Spleen (tissue), 11 donors: ENCODE data around the gene IGLON5. TPM values are rescaled to one million over a fixed set of nuclear protein-coding genes. Genes with fewer than 3 reads are reported as not detected.

Experiments used
- DNase-seq: peaks from one replicate; pipeline ENCODE4 v3.0.0-alpha.2; 2020
- H3K27ac ChIP-seq, 8 donors: fragments of 200-600 bp; sonication (generic) in 7 of 8; 1 replicate in 4 of 8; 2 replicates in 4 of 8; pipeline versions ENCODE4 v1.5.0 to v1.8.0; 2016 to 2021; ENCODE audit warnings: inconsistent platforms in 4 of 8, mild to moderate bottlenecking in 4 of 8, moderate library complexity in 1 of 8
- H3K27me3 ChIP-seq, 7 donors: fragments of 200-600 bp; sonication (generic) in 6 of 7; replicated peaks in 1 of 7; 1 replicate in 4 of 7; 2 replicates in 3 of 7; pipeline versions ENCODE4 v1.5.0 to v1.8.0; 2016 to 2021; ENCODE audit warnings: inconsistent platforms in 3 of 7, mild to moderate bottlenecking in 1 of 7
- H3K36me3 ChIP-seq, 6 donors: fragments of 200-600 bp; sonication (generic) in 5 of 6; 1 replicate in 4 of 6; 2 replicates in 2 of 6; pipeline versions ENCODE4 v1.5.0 to v1.8.0; 2016 to 2021; ENCODE audit warnings: inconsistent platforms in 2 of 6
- H3K4me1 ChIP-seq, 6 donors: fragments of 200-600 bp; sonication (generic) in 5 of 6; 1 replicate in 3 of 6; 2 replicates in 3 of 6; pipeline versions ENCODE4 v1.5.0 to v1.8.0; 2016 to 2021; ENCODE audit warnings: inconsistent platforms in 3 of 6
- H3K4me3 ChIP-seq, 8 donors: fragments of 200-600 bp; sonication (generic) in 7 of 8; 1 replicate in 4 of 8; 2 replicates in 4 of 8; pipeline versions ENCODE4 v1.5.0 to v1.8.0; 2016 to 2021; ENCODE audit warnings: inconsistent platforms in 4 of 8, mild to moderate bottlenecking in 4 of 8, moderate library complexity in 2 of 8
- H3K9me3 ChIP-seq, 8 donors: fragments of 200-600 bp; sonication (generic) in 7 of 8; 1 replicate in 4 of 8; 2 replicates in 4 of 8; pipeline versions ENCODE4 v1.5.0 to v1.8.0; 2016 to 2021; ENCODE audit warnings: inconsistent platforms in 4 of 8
- POLR2A ChIP-seq, 3 donors: fragments of 450-650 bp; IDR thresholded peaks; one replicate each; pipeline ENCODE4 v1.5.1; 2017; ENCODE audit warnings: antibody characterized with exemption in 3 of 3, mild to moderate bottlenecking in 1 of 3
- POLR2AphosphoS5 ChIP-seq, 3 donors: sonication (generic); formaldehyde crosslinking; IDR thresholded peaks; one replicate each; pipeline ENCODE4 v1.5.1; 2017; ENCODE audit warnings: antibody characterized with exemption in 3 of 3
- WGBS, 5 donors: extraction: QIAGEN DNeasy Blood & Tissue Kit in 3 of 5; methylation state at CpG; one replicate each; pipeline versions ENCODE4 v1.1.5 to v1.1.7; 2013 to 2018; 5-methylcytosine and 5-hydroxymethylcytosine counted together
- intact Hi-C: fragments of 100-400 bp; cut with DNase I; formaldehyde crosslinking; loops from one replicate; pipeline ENCODE4 v1.15.0; 2023; ENCODE audit warnings: low total_unique reads
- polyA plus RNA-seq, 3 donors: library from polyadenylated mRNA; stranded (reverse); fragments of 200-250 nt; gene quantifications; one replicate each; pipeline ENCODE4 v1.2.1, GENCODE V29; 2013
- total RNA-seq, 7 donors: library from RNA; depleted of rRNA in 3 of 7; stranded (reverse); fragments of >200 nt in 3 of 7; fragmentation: NEBNext Ultra II Directional in 4 of 7; extraction: Animal tissue kit (Norgen Biotek cat#: 25700) in 4 of 7; gene quantifications; one replicate each; pipeline versions ENCODE4 v1.1.0 to v1.2.1, GENCODE V29; 2016 to 2021
- TF ChIP-seq, protein P1 (sequence below), 11 experiments: fragments of 200-600 bp in 7 of 11; fragments of 450-650 bp in 4 of 11; sonication (generic) in 4 of 11; IDR thresholded peaks in 8 of 11; conservative IDR thresholded peaks in 3 of 11; 1 replicate in 7 of 11; 2 replicates in 4 of 11; pipeline versions ENCODE4 v1.4.0 to v1.8.0; 2016 to 2021; ENCODE audit warnings: antibody characterized with exemption in 11 of 11, inconsistent platforms in 4 of 11, mild to moderate bottlenecking in 1 of 11
- donor health status: healthy with polysubstance abuse.
- donor health status: DM: no; HTN: no; CAD: no; lungs with moderate emphysema.
- donor health status: DM: no; HTN: no; CAD: no.
- donor health status: Bipolar disorder and iron deficiency.
- donor health status: healthy.
- donor health status: DM: no; HTN: no; CAD: no.
- donor health status: DM: yes; HTN: yes; CAD: no.

IGLON5 gene
- total and polyA plus RNA-seq, 10 donors, result 0.03 TPM; not detected in 9

DNA sequence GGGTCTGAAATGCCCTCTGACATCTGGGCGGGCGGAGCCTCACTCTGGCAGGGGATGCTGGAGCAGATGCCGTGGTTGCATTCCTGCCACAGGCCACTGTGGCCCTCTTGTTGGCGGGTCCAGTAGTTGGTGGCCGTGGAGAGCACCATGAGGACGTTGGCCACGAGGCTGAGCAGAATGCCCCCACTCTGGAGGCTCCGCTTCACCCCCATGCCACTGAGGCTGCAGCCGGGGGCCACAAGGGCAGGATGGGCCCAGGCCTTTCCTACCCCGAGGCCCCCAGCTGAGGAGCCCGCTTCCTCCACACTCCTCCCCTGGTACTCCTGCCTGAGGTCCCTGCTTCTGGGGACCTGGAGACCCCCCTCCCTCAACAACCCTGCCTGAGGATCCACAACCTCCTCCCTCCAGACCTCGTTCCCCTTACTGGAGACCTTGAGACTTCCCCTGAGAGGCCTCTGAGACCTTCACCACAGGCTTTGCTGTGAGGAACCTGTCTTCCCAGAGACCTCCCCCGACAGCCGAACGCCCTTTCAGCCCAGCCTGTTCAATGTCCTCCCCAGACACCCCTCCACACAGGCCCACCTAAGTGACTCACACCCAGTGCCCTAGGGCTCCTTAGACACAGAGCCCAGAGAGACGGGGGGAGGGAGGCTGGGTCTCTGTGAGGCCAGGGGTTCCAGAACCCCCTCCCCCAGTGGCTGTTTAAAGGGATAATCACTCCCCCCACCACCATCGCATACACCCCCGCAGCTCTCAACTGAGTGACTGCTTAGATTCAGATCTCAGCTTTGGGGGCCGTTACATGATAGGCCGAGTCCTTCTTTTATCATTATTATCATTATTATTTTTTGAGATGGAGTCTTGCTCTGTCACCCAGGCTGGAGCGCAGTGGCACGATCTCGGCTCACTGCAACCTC is 57.2 kb downstream of the IGLON5 start, which contains the start of gene CLDND2:
Gene CLDND2 (minus strand): TSS at position 638 of the 917 bp plus-strand sequence. CDS start 426 bp downstream, at position 212.
- H3K4me3 ChIP-seq, result peak within 1 kb of the TSS; percentile 51 to 95 (median 78)
- peak within 1 kb of the TSS; percentile 82 to 97 (median 93) for H3K27ac ChIP-seq
- DNase-seq, result no peak
- TF ChIP-seq POLR2AphosphoS5 (IDR thresholded peaks at IDR 0.05) (no peak), POLR2A (IDR thresholded peaks at IDR 0.05) (no peak)
- TF ChIP-seq, protein P1, sequence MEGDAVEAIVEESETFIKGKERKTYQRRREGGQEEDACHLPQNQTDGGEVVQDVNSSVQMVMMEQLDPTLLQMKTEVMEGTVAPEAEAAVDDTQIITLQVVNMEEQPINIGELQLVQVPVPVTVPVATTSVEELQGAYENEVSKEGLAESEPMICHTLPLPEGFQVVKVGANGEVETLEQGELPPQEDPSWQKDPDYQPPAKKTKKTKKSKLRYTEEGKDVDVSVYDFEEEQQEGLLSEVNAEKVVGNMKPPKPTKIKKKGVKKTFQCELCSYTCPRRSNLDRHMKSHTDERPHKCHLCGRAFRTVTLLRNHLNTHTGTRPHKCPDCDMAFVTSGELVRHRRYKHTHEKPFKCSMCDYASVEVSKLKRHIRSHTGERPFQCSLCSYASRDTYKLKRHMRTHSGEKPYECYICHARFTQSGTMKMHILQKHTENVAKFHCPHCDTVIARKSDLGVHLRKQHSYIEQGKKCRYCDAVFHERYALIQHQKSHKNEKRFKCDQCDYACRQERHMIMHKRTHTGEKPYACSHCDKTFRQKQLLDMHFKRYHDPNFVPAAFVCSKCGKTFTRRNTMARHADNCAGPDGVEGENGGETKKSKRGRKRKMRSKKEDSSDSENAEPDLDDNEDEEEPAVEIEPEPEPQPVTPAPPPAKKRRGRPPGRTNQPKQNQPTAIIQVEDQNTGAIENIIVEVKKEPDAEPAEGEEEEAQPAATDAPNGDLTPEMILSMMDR (IDR thresholded peaks at IDR 0.05 in 8 of 11, conservative IDR thresholded peaks at IDR 0.05 in 3 of 11), result no peak
- no peaks in the 10 kb centered on the region for H3K9me3 ChIP-seq
- no peaks in the 10 kb centered on the region for H3K36me3 ChIP-seq
- intact Hi-C loops, result no loop called here
- peaks cover 4 to 92% (median 47%) of the 10 kb centered on the region in 6 donors for H3K4me1 ChIP-seq
- H3K27me3 ChIP-seq, result no peaks in the 10 kb centered on the region
- 48 to 53% (median 50%) methylated on average over 20 to 23 of the region's 23 CpGs for WGBS, 5 donors

DNA sequence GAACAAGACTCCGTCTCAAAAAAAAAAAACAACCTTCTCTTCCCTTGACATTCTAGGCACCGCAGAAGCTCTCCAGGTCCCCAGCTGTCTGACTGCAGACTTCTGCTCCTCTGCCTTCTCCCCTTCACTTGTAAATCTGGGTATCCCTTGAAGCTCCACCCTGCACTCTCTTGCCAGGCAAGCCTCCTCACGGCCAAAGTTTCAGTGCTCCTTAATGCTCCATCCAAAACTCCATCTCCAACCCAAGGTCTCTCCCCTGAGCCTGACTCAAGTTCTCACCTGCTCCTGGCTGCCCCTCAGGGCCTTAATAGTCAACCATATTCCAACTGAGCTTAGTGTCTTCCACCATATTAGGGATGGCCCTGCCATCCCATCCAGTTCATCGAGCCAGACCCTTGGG is 58.8 kb downstream of the IGLON5 start:
- no peaks in the 10 kb centered on the region for H3K27me3 ChIP-seq
- 67 to 84% (median 80%) methylated on average over 4 of the region's 4 CpGs for WGBS, 5 donors
- H3K36me3 ChIP-seq, result no peaks in the 10 kb centered on the region
- no peak for DNase-seq
- TF ChIP-seq, protein P1 (IDR thresholded peaks at IDR 0.05 in 8 of 11, conservative IDR thresholded peaks at IDR 0.05 in 3 of 11), result no peak
- peaks cover 4 to 92% (median 38%) of the 10 kb centered on the region in 6 donors for H3K4me1 ChIP-seq
- no peaks in the 10 kb centered on the region for H3K9me3 ChIP-seq
- intact Hi-C loops, result no loop called here
- H3K27ac ChIP-seq, result peak overlapping the region in 5 of 8 donors; percentile 20 to 97 (median 93)
- H3K4me3 ChIP-seq, result peak overlapping the region in 5 of 8 donors; percentile 29 to 95 (median 38)

DNA sequence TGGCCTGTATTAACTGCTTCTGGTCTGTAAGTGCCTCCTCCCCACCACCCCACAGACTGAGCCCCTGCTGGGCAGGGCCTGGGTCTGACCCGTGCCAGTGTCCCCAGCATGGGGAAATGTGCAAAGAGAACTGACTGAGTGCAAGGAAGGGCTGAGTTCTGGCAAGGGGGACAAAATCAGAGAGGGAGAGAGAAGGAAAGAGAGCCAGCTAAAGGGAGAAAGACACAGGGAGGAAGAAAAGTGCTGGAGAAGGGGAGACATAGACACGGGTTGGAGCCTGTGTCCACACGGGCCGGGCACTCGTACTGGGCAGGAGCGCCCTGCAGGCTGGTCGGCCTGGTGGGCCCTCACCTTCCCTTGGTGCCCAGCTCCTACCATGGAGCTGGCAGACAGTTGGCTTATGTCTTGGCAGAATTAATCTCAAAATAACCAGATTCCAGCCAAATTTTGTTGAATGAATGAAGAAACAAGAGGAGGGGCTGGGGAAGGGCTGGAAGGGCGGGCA is 59.8 kb downstream of the IGLON5 start:
- peaks cover 4 to 94% (median 31%) of the 10 kb centered on the region in 6 donors for H3K4me1 ChIP-seq

More for the DNA sequence above, 59.8 kb downstream of the IGLON5 start:
- Histone ChIP-seq H3K9me3 (no peaks in the 10 kb centered on the region), H3K36me3 (no peaks in the 10 kb centered on the region), H3K27ac (peak overlapping the region in 7 of 8 donors; percentile 34 to 97 (median 77)), H3K4me3 (peak overlapping the region in 7 of 8 donors; percentile 18 to 95 (median 35)), H3K27me3 (no peaks in the 10 kb centered on the region)
- TF ChIP-seq, protein P1 (IDR thresholded peaks at IDR 0.05 in 8 of 11, conservative IDR thresholded peaks at IDR 0.05 in 3 of 11), result no peak
- no peak for TF ChIP-seq POLR2A (IDR thresholded peaks at IDR 0.05)
- TF ChIP-seq POLR2AphosphoS5 (IDR thresholded peaks at IDR 0.05), result no peak
- no peak for DNase-seq
- 69 to 84% (median 72%) methylated on average over 8 of the region's 8 CpGs for WGBS, 5 donors
- intact Hi-C loops, result no loop called here
